ENCODE data around the gene HELLS. TPM values are rescaled to one million over a fixed set of nuclear protein-coding genes. Genes with fewer than 3 reads are reported as not detected.

Gene HELLS
- total and polyA plus RNA-seq, 2 of the 4 experiments (the other 2 are of a cell fraction) = 15.9 to 29.8 TPM

DNA sequence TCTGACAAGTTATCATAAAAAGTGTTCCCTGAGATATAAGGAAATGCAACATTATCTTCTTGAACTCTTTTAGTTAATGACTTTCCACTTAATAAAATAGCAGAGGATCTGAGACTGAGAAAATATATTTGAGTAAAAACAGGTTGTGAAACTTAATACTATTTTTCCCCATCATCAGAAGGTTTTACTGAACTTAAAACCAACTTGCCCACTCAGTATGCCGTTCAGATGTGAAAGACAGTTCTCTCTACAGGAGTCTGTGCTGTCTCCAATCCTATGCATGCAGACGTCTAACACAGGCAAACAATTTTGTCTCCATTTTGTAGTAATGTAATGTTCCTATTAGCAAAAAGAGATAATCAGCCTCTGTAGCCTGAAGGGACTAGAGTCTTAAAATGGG lies 99.7 kb downstream of the HELLS start:
- H3K18ac ChIP-seq (ENCODE audit: low read depth, low read length) = no peak overlapping the region
- no TSS peak for BruUV-seq (replicated peaks)
- H2AK5ac ChIP-seq (ENCODE audit: low read depth, low read length) = no peak overlapping the region
- no peaks in the 10 kb centered on the region for H3K27me3 ChIP-seq (ENCODE audit: control insufficient read depth, insufficient read depth, low read length)
- no peaks in the 10 kb centered on the region for H3K79me1 ChIP-seq (ENCODE audit: low read depth in 1 of 2, low read length in 2 of 2)
- H2BK120ac ChIP-seq (ENCODE audit: low read depth, low read length) = no peak overlapping the region
- H2AFZ ChIP-seq (replicated peaks; ENCODE audit: low read length, poor library complexity) = no peak overlapping the region
- H3K14ac ChIP-seq (replicated peaks; ENCODE audit: low read depth, low read length) = no peak overlapping the region
- H3K4me1 ChIP-seq (ENCODE audit: control insufficient read depth, insufficient read depth, low read length) = no peaks in the 10 kb centered on the region
- in situ Hi-C loops (cut with MboI; ENCODE audit: low sequenced_read_pairs) = no loop called here
- intact Hi-C loops (cut with micrococcal nuclease) = no loop called here
- no peaks in the 10 kb centered on the region for H3K36me3 ChIP-seq (ENCODE audit: control insufficient read depth, insufficient read depth, low read length)
- no peak overlapping the region for H3K9ac ChIP-seq (ENCODE audit: low read depth, low read length)
- no peak overlapping the region for H3K23ac ChIP-seq (ENCODE audit: low read depth, low read length)
- DNase-seq (no peak), ATAC-seq (ENCODE audit: low read depth) (no peak)
- H2AK9ac ChIP-seq (replicated peaks; ENCODE audit: low read depth, low read length, poor library complexity) = no peak overlapping the region
- TF ChIP-seq POLR2A (IDR thresholded peaks at IDR 0.05; ENCODE audit: low read depth, low read length) (no peak), CHD1 (IDR thresholded peaks at IDR 0.05; ENCODE audit: low read depth, low read length) (no peak), MAFK (IDR thresholded peaks at IDR 0.05; ENCODE audit: low read depth, low read length) (no peak), SMC3 (IDR thresholded peaks at IDR 0.05; ENCODE audit: low read depth, low read length) (no peak), RAD21 (IDR thresholded peaks at IDR 0.05; ENCODE audit: low read length) (no peak), CEBPB (IDR thresholded peaks at IDR 0.05; ENCODE audit: low read depth, low read length) (no peak)
- TF ChIP-seq, protein P1, sequence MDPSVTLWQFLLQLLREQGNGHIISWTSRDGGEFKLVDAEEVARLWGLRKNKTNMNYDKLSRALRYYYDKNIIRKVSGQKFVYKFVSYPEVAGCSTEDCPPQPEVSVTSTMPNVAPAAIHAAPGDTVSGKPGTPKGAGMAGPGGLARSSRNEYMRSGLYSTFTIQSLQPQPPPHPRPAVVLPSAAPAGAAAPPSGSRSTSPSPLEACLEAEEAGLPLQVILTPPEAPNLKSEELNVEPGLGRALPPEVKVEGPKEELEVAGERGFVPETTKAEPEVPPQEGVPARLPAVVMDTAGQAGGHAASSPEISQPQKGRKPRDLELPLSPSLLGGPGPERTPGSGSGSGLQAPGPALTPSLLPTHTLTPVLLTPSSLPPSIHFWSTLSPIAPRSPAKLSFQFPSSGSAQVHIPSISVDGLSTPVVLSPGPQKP (IDR thresholded peaks at IDR 0.05; ENCODE audit: borderline replicate concordance, low read depth, low read length) = no peak
- no peaks in the 10 kb centered on the region for H4K20me1 ChIP-seq (ENCODE audit: insufficient read depth, low read length)
- H3K9me1 ChIP-seq (ENCODE audit: insufficient read depth, low read length) = no peaks in the 10 kb centered on the region
- no peak overlapping the region for H4K5ac ChIP-seq (ENCODE audit: low read depth, low read length)
- no peak overlapping the region for H3K4me2 ChIP-seq (ENCODE audit: low read depth, low read length)
- ChIA-PET CTCF (no interaction called here), POLR2A (ENCODE audit: unreplicated experiment) (no interaction called here)
- no peak overlapping the region for H4K8ac ChIP-seq (ENCODE audit: low read depth in 2 of 2, low read length in 2 of 2)
- H3K27ac ChIP-seq (ENCODE audit: insufficient read depth, low read length) = no peak overlapping the region
- H2BK15ac ChIP-seq (ENCODE audit: low read depth, low read length) = no peak overlapping the region
- H2BK20ac ChIP-seq (ENCODE audit: low read depth, low read length) = no peak overlapping the region
- no peak overlapping the region for H3K4me3 ChIP-seq (ENCODE audit: insufficient read depth, low read depth, low read length)
- WGBS, 2 experiments (ENCODE audit: extremely low coverage in 2 of 2, insufficient read length in 1 of 2) = no CpG with 5 or more reads among the region's 2 CpGs
- dilution Hi-C loops (cut with HindIII; ENCODE audit: low sequenced_read_pairs, unreplicated experiment) = no loop called here
- H2BK5ac ChIP-seq (ENCODE audit: low read depth, low read length, poor library complexity, severe bottlenecking) = no peak overlapping the region
- no peak overlapping the region for H4K91ac ChIP-seq (ENCODE audit: insufficient read depth, low read depth, low read length)
- no peaks in the 10 kb centered on the region for H3K9me3 ChIP-seq (ENCODE audit: control insufficient read depth, insufficient read depth, low read length)
- H3K4ac ChIP-seq (ENCODE audit: low read depth, low read length) = no peak overlapping the region
- H3K56ac ChIP-seq (ENCODE audit: extremely low read depth, insufficient read depth, low read length) = no peak overlapping the region

Other genes starting within 250 kb of the HELLS start
- 26.5 and 40.5 TPM in 2 replicates for gene NOC3L, start 182.8 kb upstream of the HELLS start, total RNA-seq (2012; rRNA removed)
- 8.6 and 11.9 TPM in 2 replicates for gene NOC3L, start 182.8 kb upstream of the HELLS start, polyA plus RNA-seq (2012; rRNA removed)
- 5.4 and 8.1 TPM in 2 replicates for gene TBC1D12, start 143.2 kb upstream of the HELLS start, total RNA-seq (2012; rRNA removed)
- 1.8 and 1.9 TPM in 2 replicates for gene TBC1D12, start 143.2 kb upstream of the HELLS start, polyA plus RNA-seq (2012; rRNA removed)
- gene CYP2C18, start 137.9 kb downstream of the HELLS start, total RNA-seq (2012; rRNA removed) = not detected in 2 replicates
- gene CYP2C18, start 137.9 kb downstream of the HELLS start, polyA plus RNA-seq (2012; rRNA removed) = not detected in 2 replicates
- gene CYP2C19, start 216.9 kb downstream of the HELLS start, total RNA-seq (2012; rRNA removed) = not detected in 2 replicates
- gene CYP2C19, start 216.9 kb downstream of the HELLS start, polyA plus RNA-seq (2012; rRNA removed) = not detected in 2 replicates

All from IMR-90 (cell line).